Endothelial cell of umbilical vein (primary cell): Measurements from ENCODE around the gene USP6NL. TPM values are rescaled to one million over a fixed set of nuclear protein-coding genes. Genes with fewer than 3 reads are reported as not detected.

ENCODE experiments used
- BruUV-seq: library from RNA; stranded (reverse); fragments of 400-500 nt; replicated peaks from 2 replicates; lab custom pipeline; 2021; lab: Mats Ljungman, UMichigan
- CTCF ChIA-PET: fragments of 300-600, 350-600 bp; sonication (Branson Sonifier 250); formaldehyde crosslinking; loops from one replicate; lab custom pipeline; 2021; ENCODE audit warnings: antibody characterized with exemption, inconsistent platforms; lab: Charles Lee
- POLR2A ChIA-PET: fragments of 300-600, 350-600 bp; sonication (Branson Sonifier 250); formaldehyde crosslinking; loops from one replicate; lab custom pipeline; 2021; ENCODE audit warnings: antibody characterized with exemption, inconsistent platforms; lab: Charles Lee
- DNase-seq: peaks from one replicate; pipeline ENCODE4 v3.0.0-alpha.2; 2011; ENCODE audit warnings: low read depth, low spot score
- FAIRE-seq: peaks from 2 replicates; lab custom pipeline; 2011; peaks lifted over from hg19 to GRCh38; lab: Jason Lieb, UNC
- H2AFZ ChIP-seq: 2 replicates; pipeline ENCODE4 v1.6.0; 2012; ENCODE audit warnings: low read depth, low read length, control low read depth, inconsistent platforms
- H3K27ac ChIP-seq: 2 replicates; pipeline ENCODE4 v1.5.1; 2011; ENCODE audit warnings: low read depth, mild to moderate bottlenecking, control low read depth, low read length, moderate library complexity; ENCODE audit not compliant: insufficient read depth
- H3K27me3 ChIP-seq, 2 experiments: 2 replicates each; pipeline versions ENCODE4 v1.6.0 to v1.6.1; 2011; ENCODE audit warnings: low read length in 2 of 2, mixed read lengths in 1 of 2; ENCODE audit not compliant: control insufficient read depth in 2 of 2, insufficient read depth in 2 of 2
- H3K36me3 ChIP-seq, 2 experiments: 2 replicates in 1 of 2; 3 replicates in 1 of 2; pipeline ENCODE4 v1.5.1; 2011; ENCODE audit warnings: low read length in 2 of 2, mild to moderate bottlenecking in 1 of 2, moderate library complexity in 1 of 2; ENCODE audit not compliant: control insufficient read depth in 2 of 2, insufficient read depth in 2 of 2; ENCODE audit errors: extremely low read depth in 1 of 2
- H3K4me1 ChIP-seq: 3 replicates; pipeline ENCODE4 v1.5.1; 2011; ENCODE audit warnings: mild to moderate bottlenecking, low read length; ENCODE audit not compliant: control insufficient read depth, insufficient read depth; ENCODE audit errors: extremely low read depth
- H3K4me2 ChIP-seq: 2 replicates; pipeline ENCODE4 v1.6.1; 2011; ENCODE audit warnings: low read length, control low read depth, mixed read lengths; ENCODE audit not compliant: insufficient read depth
- H3K4me3 ChIP-seq, 3 experiments: fragments of 200-600 bp in 1 of 3; sonication (generic), shearing (Covaris generic) in 1 of 3; replicated peaks in 1 of 3; 2 replicates each; pipeline ENCODE4 v1.5.1; 2011 to 2016; ENCODE audit warnings: control low read depth in 3 of 3, low read length in 3 of 3, mild to moderate bottlenecking in 2 of 3, inconsistent platforms in 1 of 3, low read depth in 1 of 3, moderate library complexity in 1 of 3; ENCODE audit not compliant: insufficient read depth in 1 of 3
- H3K79me2 ChIP-seq: 2 replicates; pipeline ENCODE4 v1.6.0; 2012; ENCODE audit warnings: low read length, inconsistent platforms; ENCODE audit not compliant: control insufficient read depth, insufficient read depth
- H3K9ac ChIP-seq: replicated peaks from 2 replicates; pipeline ENCODE3; 2011; ENCODE audit warnings: low read length, control low read depth; ENCODE audit not compliant: insufficient read depth; ENCODE audit errors: extremely low read depth
- H3K9me1 ChIP-seq: replicated peaks from 3 replicates; pipeline ENCODE4 v1.6.0; 2011; ENCODE audit warnings: mild to moderate bottlenecking, low read length; ENCODE audit not compliant: control insufficient read depth, insufficient read depth; ENCODE audit errors: extremely low read depth
- H3K9me3 ChIP-seq: replicated peaks from 2 replicates; pipeline ENCODE4 v1.5.1; 2012; ENCODE audit warnings: low read length, inconsistent platforms; ENCODE audit not compliant: control insufficient read depth, insufficient read depth
- H4K20me1 ChIP-seq: replicated peaks from 2 replicates; pipeline ENCODE3; 2011; ENCODE audit warnings: mild to moderate bottlenecking, low read length; ENCODE audit not compliant: control insufficient read depth, insufficient read depth; ENCODE audit errors: extremely low read depth
- EZH2 ChIP-seq: IDR thresholded peaks from 2 replicates; pipeline ENCODE4 v1.6.1; 2012; ENCODE audit warnings: borderline replicate concordance, low read depth, mild to moderate bottlenecking, moderate library complexity, low read length, inconsistent platforms; ENCODE audit not compliant: severe bottlenecking
- FOS ChIP-seq: IDR thresholded peaks from 2 replicates; pipeline ENCODE4 v1.6.1; 2011; ENCODE audit warnings: mild to moderate bottlenecking, low read length, moderate library complexity, borderline replicate concordance; ENCODE audit not compliant: insufficient read depth
- GATA2 ChIP-seq: IDR thresholded peaks from 2 replicates; pipeline ENCODE4 v1.7.0; 2011; ENCODE audit warnings: low read depth, mild to moderate bottlenecking, moderate library complexity, mixed read lengths, low read length; ENCODE audit not compliant: insufficient read length, insufficient read depth
- JUN ChIP-seq: IDR thresholded peaks from 2 replicates; pipeline ENCODE4 v1.6.1; 2011; ENCODE audit warnings: borderline replicate concordance, low read depth; ENCODE audit not compliant: insufficient read length, insufficient read depth
- MYC ChIP-seq: IDR thresholded peaks from one replicate; pipeline ENCODE4 v1.6.1; 2011; ENCODE audit warnings: mild to moderate bottlenecking, low read depth, low read length
- POLR2A ChIP-seq: IDR thresholded peaks from 2 replicates; pipeline ENCODE4 v1.6.1; 2012; ENCODE audit warnings: low read depth, mild to moderate bottlenecking, control low read depth, low read length
- POLR2AphosphoS5 ChIP-seq: IDR thresholded peaks from 2 replicates; pipeline ENCODE4 v1.6.1; 2012; ENCODE audit warnings: low read depth, mild to moderate bottlenecking, control low read depth, low read length, moderate library complexity; ENCODE audit not compliant: insufficient read depth
- dilution Hi-C: fragments of 300-500 bp; cut with MboI; formaldehyde crosslinking; loops from one replicate; pipeline ENCODE4 v1.15.0; 2019; ENCODE audit warnings: low sequenced_read_pairs; ENCODE audit not compliant: extremely low pct_ligation_motif_present
- intact Hi-C: fragments of 100-400 bp; cut with micrococcal nuclease; formaldehyde crosslinking; loops from one replicate; pipeline ENCODE4 v1.10.0; 2022
- polyA plus RNA-seq, 4 experiments: library from polyadenylated mRNA; depleted of rRNA in 3 of 4; stranded (reverse) in 3 of 4; unstranded in 1 of 4; fragments of >200 nt; gene quantifications; 2 replicates each; pipeline versions ENCODE4 v1.2.1 to v1.2.3, GENCODE V29; 2011 to 2012; ENCODE audit warnings: missing spikeins in 1 of 4
- total RNA-seq: library from RNA; stranded (reverse); gene quantifications from 2 replicates; pipeline ENCODE4 v1.2.3, GENCODE V29; 2021
- TF ChIP-seq, protein P1 (sequence below): IDR thresholded peaks from 2 replicates; pipeline ENCODE4 v1.6.1; 2011; ENCODE audit not compliant: insufficient read depth, insufficient read length
- TF ChIP-seq, protein P2 (sequence below), 2 donors: IDR thresholded peaks; 1 replicate in 1 of 2; 2 replicates in 1 of 2; pipeline ENCODE4 v1.5.1; 2011; ENCODE audit warnings: low read length in 2 of 2, mild to moderate bottlenecking in 2 of 2, moderate library complexity in 2 of 2, control low read depth in 1 of 2, inconsistent platforms in 1 of 2, low read depth in 1 of 2; ENCODE audit not compliant: insufficient read depth in 1 of 2; ENCODE audit errors: extremely low read depth in 1 of 2

Gene USP6NL
- total and polyA plus RNA-seq, 2 donors (not counting 3 experiments of a cell fraction or from before 2014, with no cell fraction given): 13.5 to 29.2 TPM

DNA sequence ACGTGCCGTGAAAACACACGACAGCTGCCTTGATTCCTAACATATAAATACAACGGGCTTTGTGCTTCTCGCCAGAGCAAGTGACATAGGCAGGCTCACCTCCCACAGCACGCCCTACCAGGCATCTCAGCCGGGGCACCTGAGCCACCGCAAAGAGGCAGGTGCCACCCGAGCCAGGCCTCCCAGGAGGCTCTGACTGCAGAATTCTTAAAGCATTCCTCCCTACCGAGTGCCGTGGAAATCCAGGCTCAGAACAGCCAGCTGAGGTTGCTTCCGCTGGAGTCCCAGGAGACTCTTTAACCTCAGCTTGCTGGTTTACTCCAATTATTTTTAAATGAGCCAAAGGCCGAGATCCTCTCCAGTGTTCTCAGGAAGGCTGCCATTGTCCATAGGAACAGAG, 206.5 kb downstream of the USP6NL start:
- H3K79me2 ChIP-seq: no peaks in the 10 kb centered on the region
- H3K36me3 ChIP-seq: no peaks in the 10 kb centered on the region
- H3K4me3 ChIP-seq: no peak overlapping the region
- DNase-seq (no peak), FAIRE-seq (no peak)
- no peak overlapping the region for H3K4me2 ChIP-seq
- ChIA-PET CTCF (no interaction called here), POLR2A (no interaction called here)
- no TSS peak for BruUV-seq
- H2AFZ ChIP-seq: no peak overlapping the region
- intact Hi-C loops (no loop called here), dilution Hi-C loops (no loop called here)
- H4K20me1 ChIP-seq: no peaks in the 10 kb centered on the region
- peaks cover 0 to 2% of the 10 kb centered on the region in 2 experiments for H3K27me3 ChIP-seq
- no peak overlapping the region for H3K9ac ChIP-seq
- no peaks in the 10 kb centered on the region for H3K9me3 ChIP-seq
- no peak for TF ChIP-seq GATA2
- no peak for TF ChIP-seq EZH2
- TF ChIP-seq, protein P1, sequence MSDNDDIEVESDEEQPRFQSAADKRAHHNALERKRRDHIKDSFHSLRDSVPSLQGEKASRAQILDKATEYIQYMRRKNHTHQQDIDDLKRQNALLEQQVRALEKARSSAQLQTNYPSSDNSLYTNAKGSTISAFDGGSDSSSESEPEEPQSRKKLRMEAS: no peak
- TF ChIP-seq, protein P2, sequence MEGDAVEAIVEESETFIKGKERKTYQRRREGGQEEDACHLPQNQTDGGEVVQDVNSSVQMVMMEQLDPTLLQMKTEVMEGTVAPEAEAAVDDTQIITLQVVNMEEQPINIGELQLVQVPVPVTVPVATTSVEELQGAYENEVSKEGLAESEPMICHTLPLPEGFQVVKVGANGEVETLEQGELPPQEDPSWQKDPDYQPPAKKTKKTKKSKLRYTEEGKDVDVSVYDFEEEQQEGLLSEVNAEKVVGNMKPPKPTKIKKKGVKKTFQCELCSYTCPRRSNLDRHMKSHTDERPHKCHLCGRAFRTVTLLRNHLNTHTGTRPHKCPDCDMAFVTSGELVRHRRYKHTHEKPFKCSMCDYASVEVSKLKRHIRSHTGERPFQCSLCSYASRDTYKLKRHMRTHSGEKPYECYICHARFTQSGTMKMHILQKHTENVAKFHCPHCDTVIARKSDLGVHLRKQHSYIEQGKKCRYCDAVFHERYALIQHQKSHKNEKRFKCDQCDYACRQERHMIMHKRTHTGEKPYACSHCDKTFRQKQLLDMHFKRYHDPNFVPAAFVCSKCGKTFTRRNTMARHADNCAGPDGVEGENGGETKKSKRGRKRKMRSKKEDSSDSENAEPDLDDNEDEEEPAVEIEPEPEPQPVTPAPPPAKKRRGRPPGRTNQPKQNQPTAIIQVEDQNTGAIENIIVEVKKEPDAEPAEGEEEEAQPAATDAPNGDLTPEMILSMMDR (IDR thresholded peaks at IDR 0.05; ENCODE audit: extremely low read depth in 1 of 2, insufficient read depth in 1 of 2, low read depth in 1 of 2, low read length in 2 of 2): no peak
- no peak for TF ChIP-seq POLR2AphosphoS5
- TF ChIP-seq JUN: no peak
- no peak for TF ChIP-seq FOS
- no peak for TF ChIP-seq MYC
- TF ChIP-seq POLR2A: no peak
- H3K27ac ChIP-seq: no peak overlapping the region
- no peaks in the 10 kb centered on the region for H3K9me1 ChIP-seq
- H3K4me1 ChIP-seq: no peaks in the 10 kb centered on the region

Other genes with a start within 250 kb of the USP6NL start
- gene ECHDC3, start 130.7 kb upstream of the USP6NL start, total RNA-seq: 3.7 and 6.0 TPM in 2 replicates
- gene ECHDC3, start 130.7 kb upstream of the USP6NL start, polyA plus RNA-seq: 6.1 and 7.3 TPM in 2 replicates
- 22.6 and 23.5 TPM in 2 replicates for gene PROSER2, start 211.7 kb upstream of the USP6NL start, total RNA-seq
- gene PROSER2, start 211.7 kb upstream of the USP6NL start, polyA plus RNA-seq: 5.9 and 8.1 TPM in 2 replicates